Brain microvascular endothelial cell (primary cell): ENCODE data around the gene HEG1.

Experiments
- DNase-seq: peaks from one replicate; pipeline ENCODE4 v3.0.0-alpha.2; 2020
- H3K27ac ChIP-seq: fragments of 250-450 bp; sonication (Bioruptor Pico); 2 replicates; pipeline ENCODE4 v1.5.1; 2020; ENCODE audit warnings: mild to moderate bottlenecking, moderate library complexity
- H3K27me3 ChIP-seq: fragments of 250-450 bp; sonication (Bioruptor Pico); replicated peaks from 2 replicates; pipeline ENCODE4 v1.5.1; 2020; ENCODE audit warnings: mild to moderate bottlenecking
- H3K36me3 ChIP-seq: fragments of 250-450 bp; sonication (Bioruptor Pico); replicated peaks from 2 replicates; pipeline ENCODE4 v1.5.1; 2020; ENCODE audit warnings: mild to moderate bottlenecking
- H3K4me3 ChIP-seq: 2 replicates; pipeline ENCODE4 v1.5.1; 2011; ENCODE audit warnings: low read depth, mild to moderate bottlenecking, control low read depth, low read length, moderate library complexity
- CTCF ChIP-seq: IDR thresholded peaks from 2 replicates; pipeline ENCODE4 v1.5.1; 2011; ENCODE audit warnings: low read depth, mild to moderate bottlenecking, moderate library complexity, low read length, control low read depth, inconsistent platforms; ENCODE audit errors: missing control alignments
- in situ Hi-C: cut with HindIII; loops from 2 replicates; pipeline ENCODE4 v1.10.0; 2017; ENCODE audit warnings: low sequenced_read_pairs, low pct_ligation_motif_present

HEG1 gene

GRCh38 chr3:125013095-125013494 is 42.7 kb downstream of the HEG1 start:
- in situ Hi-C loops: no loop called here
- H3K36me3 ChIP-seq: peaks cover 84% of the 10 kb centered on the region
- DNase-seq: no peak

GRCh38 chr3:125011941-125012340 is 43.9 kb downstream of the HEG1 start:
- in situ Hi-C loops: no loop called here
- no peak for TF ChIP-seq CTCF
- Histone ChIP-seq H3K4me3 (no peak overlapping the region), H3K36me3 (peaks cover 86% of the 10 kb centered on the region), H3K27me3 (no peaks in the 10 kb centered on the region), H3K27ac (no peak overlapping the region)
- no peak for DNase-seq

More at GRCh38 chr3:125013095-125013494, 42.7 kb downstream of the HEG1 start:
- no peak for TF ChIP-seq CTCF
- Histone ChIP-seq H3K27ac (no peak overlapping the region), H3K27me3 (no peaks in the 10 kb centered on the region), H3K4me3 (no peak overlapping the region)

- H3K4me3 ChIP-seq: no peak overlapping the region
- peaks cover 91% of the 10 kb centered on the region for H3K36me3 ChIP-seq
- DNase-seq: no peak
- no peak for TF ChIP-seq CTCF
- no peak overlapping the region for H3K27ac ChIP-seq
- in situ Hi-C loops: no loop called here
- H3K27me3 ChIP-seq: no peaks in the 10 kb centered on the region
These were observed 45.4 kb downstream of the HEG1 start for GRCh38 chr3:125010393-125010792.

- TF ChIP-seq CTCF: no peak
- in situ Hi-C loops: no loop called here
- DNase-seq: no peak
- Histone ChIP-seq H3K4me3 (no peak overlapping the region), H3K27ac (no peak overlapping the region), H3K36me3 (peaks cover 88% of the 10 kb centered on the region), H3K27me3 (no peaks in the 10 kb centered on the region)
These were observed 47.0 kb downstream of the HEG1 start for GRCh38 chr3:125008766-125009165.

- Histone ChIP-seq H3K36me3 (peaks cover 89% of the 10 kb centered on the region), H3K27me3 (no peaks in the 10 kb centered on the region), H3K27ac (no peak overlapping the region), H3K4me3 (no peak overlapping the region)
- TF ChIP-seq CTCF: no peak
- DNase-seq: no peak
- in situ Hi-C loops: no loop called here
These were observed 49.5 kb downstream of the HEG1 start for GRCh38 chr3:125006291-125006731.

- Histone ChIP-seq H3K27ac (no peak overlapping the region), H3K36me3 (peaks cover 89% of the 10 kb centered on the region), H3K4me3 (no peak overlapping the region), H3K27me3 (no peaks in the 10 kb centered on the region)
- in situ Hi-C loops: no loop called here
- DNase-seq: no peak
- TF ChIP-seq CTCF: no peak
These were observed 50.1 kb downstream of the HEG1 start for GRCh38 chr3:125005676-125006075.
